Effector memory CD4-positive, alpha-beta T cell (primary cell): ENCODE data around the gene KCNJ11.

Experiments used
- DNase-seq, 3 donors: peaks; one replicate each; pipeline ENCODE4 v3.0.0-alpha.2; 2020
- H3K27ac ChIP-seq: 2 replicates; pipeline ENCODE4 v1.7.0; 2013; ENCODE audit warnings: mild to moderate bottlenecking, low read length, moderate library complexity; ENCODE audit not compliant: insufficient read depth, poor library complexity, severe bottlenecking
- H3K27me3 ChIP-seq: replicated peaks from 2 replicates; pipeline ENCODE4 v1.7.0; 2013; ENCODE audit warnings: mild to moderate bottlenecking, low read length; ENCODE audit not compliant: insufficient read depth, control insufficient read depth, poor library complexity, severe bottlenecking
- H3K36me3 ChIP-seq: 2 replicates; pipeline ENCODE4 v1.7.0; 2013; ENCODE audit warnings: mild to moderate bottlenecking, low read length, moderate library complexity; ENCODE audit not compliant: control insufficient read depth, insufficient read depth
- H3K4me1 ChIP-seq: 2 replicates; pipeline ENCODE4 v1.7.0; 2013; ENCODE audit warnings: low read length, mild to moderate bottlenecking; ENCODE audit not compliant: control insufficient read depth, insufficient read depth, poor library complexity, severe bottlenecking
- H3K4me3 ChIP-seq: 2 replicates; pipeline ENCODE4 v1.7.0; 2013; ENCODE audit warnings: low read length, low read depth, mild to moderate bottlenecking; ENCODE audit not compliant: insufficient read depth, poor library complexity, severe bottlenecking
- H3K9me3 ChIP-seq: 2 replicates; pipeline ENCODE4 v1.7.0; 2013; ENCODE audit warnings: mild to moderate bottlenecking, low read length, moderate library complexity; ENCODE audit not compliant: control insufficient read depth

KCNJ11 gene

DNA sequence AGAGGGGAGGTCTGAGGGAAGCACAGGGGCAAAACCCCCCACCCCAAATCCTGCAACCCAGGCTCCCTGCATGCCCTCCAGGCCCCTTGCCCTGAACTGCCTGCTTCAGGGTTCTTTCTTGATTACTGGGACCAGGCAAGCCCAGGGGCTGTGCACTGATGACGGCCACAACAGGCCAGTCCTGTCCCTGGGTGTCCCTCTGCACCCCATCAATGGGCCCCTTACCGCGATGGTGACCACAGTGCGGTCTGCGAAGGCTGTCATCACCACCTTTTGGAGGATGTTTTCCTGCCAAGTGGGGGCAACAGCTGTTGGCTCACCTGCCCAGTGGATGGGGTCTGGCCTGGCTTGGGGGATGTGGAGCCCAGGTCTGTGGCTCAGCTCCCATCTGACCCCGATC lies 5.0 kb upstream of the KCNJ11 start:
- H3K27me3 ChIP-seq: no peaks in the 10 kb centered on the region
- no peak overlapping the region for H3K4me3 ChIP-seq
- no peak overlapping the region for H3K27ac ChIP-seq
- H3K4me1 ChIP-seq: peaks cover 3% of the 10 kb centered on the region
- no peaks in the 10 kb centered on the region for H3K36me3 ChIP-seq
- H3K9me3 ChIP-seq: no peaks in the 10 kb centered on the region
- no peak for DNase-seq

- no peaks in the 10 kb centered on the region for H3K27me3 ChIP-seq
- H3K36me3 ChIP-seq: no peaks in the 10 kb centered on the region
- DNase-seq: no peak
- H3K9me3 ChIP-seq: no peaks in the 10 kb centered on the region
- no peak overlapping the region for H3K27ac ChIP-seq
- peaks cover 3% of the 10 kb centered on the region for H3K4me1 ChIP-seq
- H3K4me3 ChIP-seq: no peak overlapping the region
Observed at GRCh38 chr11:17392872-17393271, 4.4 kb upstream of the KCNJ11 start.

DNA sequence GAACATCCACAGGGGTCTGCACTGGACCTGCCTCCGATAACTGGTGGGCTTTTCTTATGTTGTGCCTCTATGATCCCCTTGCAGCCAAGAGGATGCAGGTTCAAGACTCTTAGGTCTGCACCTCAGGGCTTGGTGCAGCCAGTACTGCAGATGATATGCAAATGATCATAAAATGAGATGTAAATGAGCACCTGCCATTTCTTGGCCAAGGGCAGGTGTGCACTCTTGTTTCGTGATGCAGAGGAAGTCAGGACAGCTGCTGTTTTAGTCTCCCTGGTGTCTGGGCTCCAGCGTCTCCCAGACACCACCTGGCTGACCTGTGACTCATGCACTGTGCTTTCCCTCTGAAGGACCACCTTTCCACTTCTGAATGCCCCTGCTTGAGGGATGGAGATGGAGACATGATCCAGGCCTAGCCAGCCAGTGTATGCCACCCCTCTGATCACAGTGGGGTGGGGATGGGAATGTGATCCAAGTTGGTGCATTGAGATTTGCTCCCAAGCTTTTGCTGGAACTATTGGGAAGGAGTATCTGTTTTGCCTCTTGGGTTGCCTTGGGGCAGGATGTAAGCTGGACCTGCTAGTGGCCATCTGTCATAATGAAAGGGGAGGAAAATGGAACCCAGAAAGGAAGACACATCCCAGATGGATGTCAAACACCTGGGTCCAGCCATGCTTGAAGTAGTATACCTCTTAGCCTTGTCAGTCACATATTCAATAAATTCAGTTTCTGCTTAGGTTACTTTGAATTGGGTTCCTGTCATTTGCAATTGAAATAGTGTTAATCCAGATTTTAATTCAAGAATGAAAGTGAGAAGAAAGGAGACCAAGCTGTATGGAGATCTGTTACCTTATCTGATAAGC lies 3.3 kb upstream of the KCNJ11 start:
- H3K4me1 ChIP-seq: peaks cover 3% of the 10 kb centered on the region
- DNase-seq: no peak
- no peaks in the 10 kb centered on the region for H3K36me3 ChIP-seq
- no peak overlapping the region for H3K27ac ChIP-seq
- H3K4me3 ChIP-seq: no peak overlapping the region
- no peaks in the 10 kb centered on the region for H3K9me3 ChIP-seq
- no peaks in the 10 kb centered on the region for H3K27me3 ChIP-seq

DNA sequence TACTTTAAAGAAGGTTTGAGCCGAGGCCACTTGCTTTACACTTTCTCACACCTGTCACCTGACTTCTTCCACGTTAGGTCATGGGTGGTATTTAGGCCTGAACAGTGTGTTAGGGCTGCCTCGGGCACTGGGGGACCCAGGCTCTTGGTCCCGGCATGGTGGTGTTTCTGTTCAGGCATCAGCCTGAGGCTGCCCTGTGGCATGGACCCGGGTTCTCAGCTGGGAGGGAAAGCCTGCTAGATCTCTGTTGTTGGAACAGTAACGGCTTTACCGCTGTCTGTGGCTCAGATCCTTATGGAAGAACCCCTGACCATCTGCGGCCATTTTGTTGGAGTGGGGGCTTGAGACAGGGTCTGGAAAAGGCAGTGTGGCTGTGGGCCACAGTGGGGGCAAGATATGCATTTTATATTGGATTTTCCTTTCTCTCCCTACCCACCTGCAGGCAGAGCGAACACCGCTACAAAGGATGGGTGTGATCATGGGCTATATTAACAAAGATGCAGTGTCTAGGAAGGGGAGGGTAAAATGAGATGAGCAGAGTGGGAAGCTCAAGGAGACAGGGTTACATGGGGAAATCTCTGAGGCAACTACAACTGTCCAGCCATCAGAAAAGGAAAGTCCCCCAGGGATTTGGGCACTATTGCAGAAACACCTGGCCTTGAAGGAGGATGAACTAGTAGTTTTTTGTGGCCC lies 1.6 kb upstream of the KCNJ11 start:
- DNase-seq: no peak
- peaks cover 3% of the 10 kb centered on the region for H3K4me1 ChIP-seq
- H3K4me3 ChIP-seq: peak overlapping the region; percentile 69
- H3K27ac ChIP-seq: no peak overlapping the region
- H3K36me3 ChIP-seq: no peaks in the 10 kb centered on the region
- H3K9me3 ChIP-seq: no peaks in the 10 kb centered on the region
- no peaks in the 10 kb centered on the region for H3K27me3 ChIP-seq

- DNase-seq: peak; percentile 60 to 70 (median 64)
- Histone ChIP-seq H3K27ac (no peak overlapping the region), H3K9me3 (no peaks in the 10 kb centered on the region), H3K4me3 (peak overlapping the region; percentile 69), H3K27me3 (no peaks in the 10 kb centered on the region), H3K4me1 (peaks cover 3% of the 10 kb centered on the region), H3K36me3 (no peaks in the 10 kb centered on the region)
Observed at GRCh38 chr11:17389211-17389956, 925 bp upstream of the KCNJ11 start.

GRCh38 chr11:17387811-17388210 lies 648 bp downstream of the KCNJ11 start:
- Histone ChIP-seq H3K9me3 (no peaks in the 10 kb centered on the region), H3K27ac (no peak overlapping the region), H3K4me3 (no peak overlapping the region), H3K27me3 (no peaks in the 10 kb centered on the region), H3K36me3 (no peaks in the 10 kb centered on the region), H3K4me1 (peaks cover 3% of the 10 kb centered on the region)
- DNase-seq: no peak

DNA sequence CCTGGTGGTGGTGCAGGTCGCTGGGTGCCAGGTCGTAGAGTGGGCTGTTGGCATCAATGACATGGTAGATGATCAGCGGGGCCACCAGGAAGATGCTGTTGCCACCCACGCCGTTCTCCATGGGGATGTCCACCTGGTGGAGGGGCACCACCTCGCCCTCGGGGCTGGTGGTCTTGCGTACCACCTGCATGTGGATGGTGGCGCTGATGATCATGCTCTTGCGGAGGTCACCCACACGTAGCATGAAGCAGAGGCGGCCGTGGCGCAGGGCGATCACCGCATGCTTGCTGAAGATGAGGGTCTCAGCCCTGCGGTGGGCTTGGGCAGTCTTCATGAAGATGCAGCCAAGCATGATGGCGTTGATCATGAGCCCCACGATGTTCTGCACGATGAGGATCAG lies 1.2 kb downstream of the KCNJ11 start:
- no peak for DNase-seq
- Histone ChIP-seq H3K27me3 (no peaks in the 10 kb centered on the region), H3K4me3 (no peak overlapping the region), H3K4me1 (peaks cover 3% of the 10 kb centered on the region), H3K36me3 (no peaks in the 10 kb centered on the region), H3K27ac (no peak overlapping the region), H3K9me3 (no peaks in the 10 kb centered on the region)

DNA sequence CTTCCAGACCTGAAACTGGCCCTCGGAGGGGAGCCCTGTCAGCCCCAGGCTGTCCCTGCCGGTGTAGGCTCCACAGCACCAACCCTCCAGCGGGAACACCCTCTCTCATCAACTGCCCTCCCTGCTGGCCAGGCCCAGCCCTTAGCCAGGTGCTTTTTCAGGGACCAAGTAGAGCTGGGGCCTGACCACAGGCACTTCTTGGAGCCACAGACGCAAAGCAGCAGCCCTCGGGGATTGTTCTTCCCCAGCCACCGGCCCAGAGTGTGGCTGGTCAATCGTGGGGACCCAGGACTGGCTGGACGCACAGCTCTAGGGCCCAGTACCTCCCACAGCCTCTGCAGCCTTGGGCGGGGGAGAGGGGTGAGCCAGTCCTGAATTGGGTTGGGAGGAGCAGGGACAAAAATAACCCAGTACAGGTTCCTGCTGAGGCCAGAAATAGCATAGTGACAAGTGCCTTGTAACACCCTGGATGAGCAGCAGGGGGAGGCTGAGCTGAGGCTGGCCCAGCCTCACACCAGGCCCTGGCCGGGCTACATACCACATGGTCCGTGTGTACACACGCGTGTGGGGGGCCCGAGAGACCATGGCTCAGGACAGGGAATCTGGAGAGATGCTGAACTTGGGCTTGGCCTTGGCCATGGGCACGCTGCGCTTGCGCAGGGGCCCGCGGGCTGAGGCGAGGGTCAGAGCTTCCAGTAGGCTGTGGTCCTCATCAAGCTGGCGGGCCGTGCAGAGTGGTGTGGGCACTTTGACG lies 2.0 kb downstream of the KCNJ11 start:
- no peaks in the 10 kb centered on the region for H3K27me3 ChIP-seq
- no peak overlapping the region for H3K27ac ChIP-seq
- no peak for DNase-seq
- no peaks in the 10 kb centered on the region for H3K36me3 ChIP-seq
- no peak overlapping the region for H3K4me3 ChIP-seq
- H3K4me1 ChIP-seq: peaks cover 3% of the 10 kb centered on the region
- H3K9me3 ChIP-seq: no peaks in the 10 kb centered on the region

DNA sequence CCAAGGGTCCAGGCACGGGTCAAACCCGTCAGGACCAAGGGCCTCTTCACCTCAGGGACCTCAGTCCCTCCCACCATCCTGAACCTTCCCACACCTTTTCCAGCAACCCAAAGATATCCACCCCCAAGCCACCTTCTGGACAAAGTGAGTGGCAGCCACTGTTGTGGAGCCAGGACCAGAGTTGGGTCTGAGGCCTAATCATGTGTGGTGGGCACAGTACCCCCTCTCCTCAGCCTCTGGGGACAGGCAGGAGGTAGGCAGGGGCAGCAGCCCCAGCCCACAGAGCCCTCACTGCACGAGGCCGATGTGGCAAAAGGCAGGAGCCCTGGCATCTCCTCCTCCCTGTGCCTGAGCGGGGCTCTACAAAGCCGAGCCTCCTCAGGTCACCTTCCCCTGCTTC lies 2.5 kb downstream of the KCNJ11 start:
- Histone ChIP-seq H3K9me3 (no peaks in the 10 kb centered on the region), H3K4me3 (no peak overlapping the region), H3K4me1 (peaks cover 3% of the 10 kb centered on the region), H3K27ac (no peak overlapping the region), H3K27me3 (no peaks in the 10 kb centered on the region), H3K36me3 (no peaks in the 10 kb centered on the region)
- DNase-seq: no peak
